ENCODE data around the gene ADM2.

- TF ChIP-seq CTCF (conservative IDR thresholded peaks at IDR 0.05) = no peak
- no peak for TF ChIP-seq EZH2 (IDR thresholded peaks at IDR 0.05; ENCODE audit: low read depth)
These were observed 7.3 kb upstream of the ADM2 start for GRCh38 chr22:50473855-50474671.
